HEK293 (cell line): ENCODE measurements around the gene DPH7.

ENCODE experiments used
- BCL11A ChIP-seq: fragments of 450-650 bp; formaldehyde crosslinking; IDR thresholded peaks from 2 replicates; pipeline ENCODE4 v1.5.1; 2016; ENCODE audit warnings: low read depth, missing biosample characterization, missing genetic modification characterization
- KLF8 ChIP-seq: fragments of 450-650 bp; formaldehyde crosslinking; IDR thresholded peaks from 2 replicates; pipeline ENCODE4 v1.5.1; 2016; ENCODE audit warnings: missing biosample characterization, missing genetic modification characterization
- REPIN1 ChIP-seq: fragments of 450-650 bp; formaldehyde crosslinking; IDR thresholded peaks from 2 replicates; pipeline ENCODE4 v1.5.1; 2017; ENCODE audit warnings: missing biosample characterization, missing genetic modification characterization, low read depth
- SALL2 ChIP-seq: fragments of 450-650 bp; formaldehyde crosslinking; IDR thresholded peaks from 2 replicates; pipeline ENCODE4 v1.5.0; 2017; ENCODE audit warnings: missing biosample characterization, mild to moderate bottlenecking, missing genetic modification characterization, borderline replicate concordance
- ZNF133 ChIP-seq: fragments of 450-650 bp; formaldehyde crosslinking; IDR thresholded peaks from 2 replicates; pipeline ENCODE4 v1.5.1; 2016; ENCODE audit warnings: missing biosample characterization, missing genetic modification characterization
- ZNF146 ChIP-seq: fragments of 450-650 bp; formaldehyde crosslinking; IDR thresholded peaks from 2 replicates; pipeline ENCODE4 v1.5.1; 2016; ENCODE audit warnings: missing biosample characterization, missing genetic modification characterization
- ZNF157 ChIP-seq: fragments of 450-650 bp; formaldehyde crosslinking; IDR thresholded peaks from 2 replicates; pipeline ENCODE4 v1.5.1; 2016; ENCODE audit warnings: missing biosample characterization, missing genetic modification characterization
- ZNF16 ChIP-seq: fragments of 450-650 bp; formaldehyde crosslinking; IDR thresholded peaks from 2 replicates; pipeline ENCODE4 v1.5.1; 2016; ENCODE audit warnings: low read depth, missing biosample characterization, missing genetic modification characterization
- ZNF184 ChIP-seq: fragments of 450-650 bp; IDR thresholded peaks from 2 replicates; pipeline ENCODE4 v1.5.1; 2018; ENCODE audit warnings: missing biosample characterization, mild to moderate bottlenecking, missing genetic modification characterization
- ZNF24 ChIP-seq: fragments of 450-650 bp; formaldehyde crosslinking; IDR thresholded peaks from 2 replicates; pipeline ENCODE4 v1.5.1; 2016; ENCODE audit warnings: missing biosample characterization, missing genetic modification characterization
- ZNF341 ChIP-seq: fragments of 450-650 bp; formaldehyde crosslinking; IDR thresholded peaks from 2 replicates; pipeline ENCODE4; 2016; ENCODE audit warnings: low read depth, missing biosample characterization, missing genetic modification characterization
- ZNF404 ChIP-seq: fragments of 450-650 bp; formaldehyde crosslinking; IDR thresholded peaks from 2 replicates; pipeline ENCODE4 v1.5.1; 2017; ENCODE audit warnings: missing biosample characterization, missing genetic modification characterization
- ZNF501 ChIP-seq: fragments of 450-650 bp; formaldehyde crosslinking; IDR thresholded peaks from 2 replicates; pipeline ENCODE4 v1.5.1; 2016; ENCODE audit warnings: missing biosample characterization, missing genetic modification characterization
- ZNF518A ChIP-seq: fragments of 450-650 bp; formaldehyde crosslinking; conservative IDR thresholded peaks from 2 replicates; pipeline ENCODE4 v1.5.1; 2016; ENCODE audit warnings: low read depth, missing biosample characterization, missing genetic modification characterization
- ZNF544 ChIP-seq: fragments of 450-650 bp; formaldehyde crosslinking; IDR thresholded peaks from 2 replicates; pipeline ENCODE4 v1.5.0; 2017; ENCODE audit warnings: missing biosample characterization, missing genetic modification characterization
- ZNF549 ChIP-seq: fragments of 450-650 bp; IDR thresholded peaks from 2 replicates; pipeline ENCODE4 v1.5.1; 2018; ENCODE audit warnings: missing biosample characterization, missing genetic modification characterization, mild to moderate bottlenecking, inconsistent platforms, moderate library complexity
- ZNF610 ChIP-seq: fragments of 450-650 bp; formaldehyde crosslinking; IDR thresholded peaks from 2 replicates; pipeline ENCODE4 v1.5.1; 2016; ENCODE audit warnings: missing biosample characterization, missing genetic modification characterization, borderline replicate concordance
- ZNF623 ChIP-seq: fragments of 450-650 bp; formaldehyde crosslinking; IDR thresholded peaks from 2 replicates; pipeline ENCODE4 v1.5.1; 2016; ENCODE audit warnings: missing biosample characterization, missing genetic modification characterization
- ZNF645 ChIP-seq: fragments of 450-650 bp; formaldehyde crosslinking; IDR thresholded peaks from 2 replicates; pipeline ENCODE4; 2016; ENCODE audit warnings: missing biosample characterization, missing genetic modification characterization
- ZNF654 ChIP-seq: fragments of 450-650 bp; formaldehyde crosslinking; IDR thresholded peaks from 2 replicates; pipeline ENCODE4 v1.5.1; 2016; ENCODE audit warnings: low read depth, missing biosample characterization, missing genetic modification characterization
- ZNF785 ChIP-seq: fragments of 450-650 bp; formaldehyde crosslinking; IDR thresholded peaks from 2 replicates; pipeline ENCODE4 v1.5.1; 2016; ENCODE audit warnings: missing biosample characterization, missing genetic modification characterization
- ZNF791 ChIP-seq: fragments of 450-650 bp; formaldehyde crosslinking; IDR thresholded peaks from 2 replicates; pipeline ENCODE4 v1.5.1; 2016; ENCODE audit warnings: missing biosample characterization, missing genetic modification characterization
- TF ChIP-seq, protein P1 (sequence below): IDR thresholded peaks from 2 replicates; pipeline ENCODE4 v1.6.1; 2011; ENCODE audit warnings: mild to moderate bottlenecking, low read depth, low read length, borderline replicate concordance
- TF ChIP-seq, protein P2 (sequence below): fragments of 450-650 bp; formaldehyde crosslinking; IDR thresholded peaks from 2 replicates; pipeline ENCODE4 v1.5.0; 2017; ENCODE audit warnings: missing biosample characterization, missing genetic modification characterization, borderline replicate concordance
- TF ChIP-seq, protein P3 (sequence below): fragments of 450-650 bp; formaldehyde crosslinking; IDR thresholded peaks from 2 replicates; pipeline ENCODE4 v1.5.1; 2017; ENCODE audit warnings: missing biosample characterization, missing genetic modification characterization
- TF ChIP-seq, protein P4 (sequence below): fragments of 450-650 bp; formaldehyde crosslinking; IDR thresholded peaks from 2 replicates; pipeline ENCODE4 v1.5.1; 2016; ENCODE audit warnings: missing biosample characterization, missing genetic modification characterization

The DPH7 gene

DNA sequence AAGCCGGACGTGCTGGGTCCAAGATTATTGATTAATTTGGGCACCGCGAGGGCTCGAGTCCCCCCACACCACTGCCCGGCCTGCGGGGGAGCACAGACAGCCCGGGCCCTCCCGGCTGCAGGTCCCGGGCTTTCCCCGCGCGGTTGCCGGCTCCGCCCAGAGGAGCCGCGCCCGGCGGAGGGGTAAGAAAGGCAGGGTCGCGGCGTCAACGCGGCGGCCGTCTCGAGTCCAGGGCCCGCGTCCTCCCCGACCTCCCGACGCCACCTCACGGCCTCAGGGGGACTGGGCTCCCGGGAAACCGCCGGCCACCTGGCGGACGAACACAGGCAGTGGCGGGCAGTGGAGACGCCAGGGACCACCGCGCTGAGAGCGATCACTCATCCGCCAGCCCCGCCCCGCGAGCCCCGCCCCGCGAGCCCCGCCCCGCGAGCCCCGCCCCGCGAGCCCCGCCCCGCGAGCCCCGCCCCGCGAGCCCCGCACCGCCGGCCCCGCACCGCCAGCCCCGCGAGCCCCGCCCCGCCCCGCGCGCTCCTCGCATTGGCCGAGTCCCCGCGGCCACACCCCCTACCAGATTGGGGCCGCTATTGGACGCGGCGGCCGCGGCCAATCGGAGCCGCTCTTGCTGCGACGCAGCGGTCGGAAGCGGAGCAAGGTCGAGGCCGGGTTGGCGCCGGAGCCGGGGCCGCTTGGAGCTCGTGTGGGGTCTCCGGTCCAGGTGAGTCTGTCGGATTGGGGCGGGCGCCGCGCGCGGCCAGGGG is 27.3 kb downstream of the DPH7 start, which contains the start of gene MRPL41 (continued):
- TF ChIP-seq, protein P1, sequence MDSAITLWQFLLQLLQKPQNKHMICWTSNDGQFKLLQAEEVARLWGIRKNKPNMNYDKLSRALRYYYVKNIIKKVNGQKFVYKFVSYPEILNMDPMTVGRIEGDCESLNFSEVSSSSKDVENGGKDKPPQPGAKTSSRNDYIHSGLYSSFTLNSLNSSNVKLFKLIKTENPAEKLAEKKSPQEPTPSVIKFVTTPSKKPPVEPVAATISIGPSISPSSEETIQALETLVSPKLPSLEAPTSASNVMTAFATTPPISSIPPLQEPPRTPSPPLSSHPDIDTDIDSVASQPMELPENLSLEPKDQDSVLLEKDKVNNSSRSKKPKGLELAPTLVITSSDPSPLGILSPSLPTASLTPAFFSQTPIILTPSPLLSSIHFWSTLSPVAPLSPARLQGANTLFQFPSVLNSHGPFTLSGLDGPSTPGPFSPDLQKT: no peak
- TF ChIP-seq SALL2 (tag by site-specific recombination): no peak
- TF ChIP-seq ZNF645: no peak
- TF ChIP-seq ZNF654 (tag by site-specific recombination): no peak
- peak; percentile 85; the same call in 1 of the 2 replicates for TF ChIP-seq KLF8
- no peak for TF ChIP-seq ZNF791
- TF ChIP-seq, protein P2, sequence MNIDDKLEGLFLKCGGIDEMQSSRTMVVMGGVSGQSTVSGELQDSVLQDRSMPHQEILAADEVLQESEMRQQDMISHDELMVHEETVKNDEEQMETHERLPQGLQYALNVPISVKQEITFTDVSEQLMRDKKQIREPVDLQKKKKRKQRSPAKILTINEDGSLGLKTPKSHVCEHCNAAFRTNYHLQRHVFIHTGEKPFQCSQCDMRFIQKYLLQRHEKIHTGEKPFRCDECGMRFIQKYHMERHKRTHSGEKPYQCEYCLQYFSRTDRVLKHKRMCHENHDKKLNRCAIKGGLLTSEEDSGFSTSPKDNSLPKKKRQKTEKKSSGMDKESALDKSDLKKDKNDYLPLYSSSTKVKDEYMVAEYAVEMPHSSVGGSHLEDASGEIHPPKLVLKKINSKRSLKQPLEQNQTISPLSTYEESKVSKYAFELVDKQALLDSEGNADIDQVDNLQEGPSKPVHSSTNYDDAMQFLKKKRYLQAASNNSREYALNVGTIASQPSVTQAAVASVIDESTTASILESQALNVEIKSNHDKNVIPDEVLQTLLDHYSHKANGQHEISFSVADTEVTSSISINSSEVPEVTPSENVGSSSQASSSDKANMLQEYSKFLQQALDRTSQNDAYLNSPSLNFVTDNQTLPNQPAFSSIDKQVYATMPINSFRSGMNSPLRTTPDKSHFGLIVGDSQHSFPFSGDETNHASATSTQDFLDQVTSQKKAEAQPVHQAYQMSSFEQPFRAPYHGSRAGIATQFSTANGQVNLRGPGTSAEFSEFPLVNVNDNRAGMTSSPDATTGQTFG (tag by site-specific recombination): no peak
- no peak for TF ChIP-seq ZNF623 (tag by site-specific recombination)
- TF ChIP-seq ZNF133 (tag by site-specific recombination): no peak
- no peak for TF ChIP-seq ZNF610 (tag by site-specific recombination)
- 0 out of 2 replicates have a peak, but pooled peaks have one; percentile 8 for TF ChIP-seq ZNF341 (tag by site-specific recombination)
- peak; percentile 71 for TF ChIP-seq BCL11A (tag by site-specific recombination)
- TF ChIP-seq ZNF518A (tag by site-specific recombination): no peak
- TF ChIP-seq ZNF24 (tag by site-specific recombination): no peak
- TF ChIP-seq ZNF501 (tag by site-specific recombination): no peak
- no peak for TF ChIP-seq ZNF404 (tag by site-specific recombination)
- TF ChIP-seq ZNF785: peak; percentile 46; the same call in 1 of the 2 replicates
- no peak for TF ChIP-seq ZNF157 (tag by site-specific recombination)
- TF ChIP-seq ZNF16 (tag by site-specific recombination): no peak
- TF ChIP-seq, protein P3, sequence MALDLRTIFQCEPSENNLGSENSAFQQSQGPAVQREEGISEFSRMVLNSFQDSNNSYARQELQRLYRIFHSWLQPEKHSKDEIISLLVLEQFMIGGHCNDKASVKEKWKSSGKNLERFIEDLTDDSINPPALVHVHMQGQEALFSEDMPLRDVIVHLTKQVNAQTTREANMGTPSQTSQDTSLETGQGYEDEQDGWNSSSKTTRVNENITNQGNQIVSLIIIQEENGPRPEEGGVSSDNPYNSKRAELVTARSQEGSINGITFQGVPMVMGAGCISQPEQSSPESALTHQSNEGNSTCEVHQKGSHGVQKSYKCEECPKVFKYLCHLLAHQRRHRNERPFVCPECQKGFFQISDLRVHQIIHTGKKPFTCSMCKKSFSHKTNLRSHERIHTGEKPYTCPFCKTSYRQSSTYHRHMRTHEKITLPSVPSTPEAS (tag by site-specific recombination): no peak
- TF ChIP-seq, protein P4, sequence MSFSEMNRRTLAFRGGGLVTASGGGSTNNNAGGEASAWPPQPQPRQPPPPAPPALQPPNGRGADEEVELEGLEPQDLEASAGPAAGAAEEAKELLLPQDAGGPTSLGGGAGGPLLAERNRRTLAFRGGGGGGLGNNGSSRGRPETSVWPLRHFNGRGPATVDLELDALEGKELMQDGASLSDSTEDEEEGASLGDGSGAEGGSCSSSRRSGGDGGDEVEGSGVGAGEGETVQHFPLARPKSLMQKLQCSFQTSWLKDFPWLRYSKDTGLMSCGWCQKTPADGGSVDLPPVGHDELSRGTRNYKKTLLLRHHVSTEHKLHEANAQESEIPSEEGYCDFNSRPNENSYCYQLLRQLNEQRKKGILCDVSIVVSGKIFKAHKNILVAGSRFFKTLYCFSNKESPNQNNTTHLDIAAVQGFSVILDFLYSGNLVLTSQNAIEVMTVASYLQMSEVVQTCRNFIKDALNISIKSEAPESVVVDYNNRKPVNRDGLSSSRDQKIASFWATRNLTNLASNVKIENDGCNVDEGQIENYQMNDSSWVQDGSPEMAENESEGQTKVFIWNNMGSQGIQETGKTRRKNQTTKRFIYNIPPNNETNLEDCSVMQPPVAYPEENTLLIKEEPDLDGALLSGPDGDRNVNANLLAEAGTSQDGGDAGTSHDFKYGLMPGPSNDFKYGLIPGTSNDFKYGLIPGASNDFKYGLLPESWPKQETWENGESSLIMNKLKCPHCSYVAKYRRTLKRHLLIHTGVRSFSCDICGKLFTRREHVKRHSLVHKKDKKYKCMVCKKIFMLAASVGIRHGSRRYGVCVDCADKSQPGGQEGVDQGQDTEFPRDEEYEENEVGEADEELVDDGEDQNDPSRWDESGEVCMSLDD (tag by site-specific recombination): peak; percentile 98
- no peak for TF ChIP-seq ZNF549 (tag by site-specific recombination)
- no peak for TF ChIP-seq ZNF146
- TF ChIP-seq ZNF544 (tag by site-specific recombination): no peak
- TF ChIP-seq ZNF184 (tag by site-specific recombination): 0 out of 2 replicates have a peak, but pooled peaks have one; percentile 21
- TF ChIP-seq REPIN1 (tag by site-specific recombination): no peak
